GM12878 (cell line): ENCODE results near the gene IQCC. TPM values are rescaled to one million over a fixed set of nuclear protein-coding genes. Genes with fewer than 3 reads are reported as not detected.

Experiments used
- ATAC-seq: fragments of 200-7000 bp; cut with Tn5 transposase; 3 replicates; pipeline ENCODE4 v1.9.1; 2020; ENCODE audit warnings: mild to moderate bottlenecking, moderate library complexity
- BruUV-seq: library from RNA; stranded (reverse); fragments of 400-500 nt; replicated peaks from 2 replicates; lab custom pipeline; 2021; lab: Mats Ljungman, UMichigan
- CTCF ChIA-PET: fragments of 300-600 bp; sonication (Branson Sonifier 250); formaldehyde crosslinking; extraction: SDS; loops from one replicate; lab custom pipeline; 2021; ENCODE audit warnings: inconsistent platforms; lab: Yijun Ruan, JAX
- POLR2A ChIA-PET: fragments of 350-600 bp; formaldehyde crosslinking; extraction: SDS; loops from one replicate; lab custom pipeline; 2021; ENCODE audit warnings: inconsistent platforms; lab: Charles Lee
- RAD21 ChIA-PET: fragments of 300-600 bp; sonication (Branson Sonifier 250); formaldehyde crosslinking; loops from one replicate; lab custom pipeline; 2023; ENCODE audit warnings: antibody characterized with exemption; ENCODE audit not compliant: unreplicated experiment; lab: Charles Lee
- SMC1A ChIA-PET: fragments of 300-600 bp; sonication (Branson Sonifier 250); formaldehyde crosslinking; loops from one replicate; lab custom pipeline; 2023; ENCODE audit not compliant: unreplicated experiment, uncharacterized antibody; lab: Charles Lee
- DNase-seq: peaks from one replicate; pipeline ENCODE4 v3.0.0-alpha.2; 2011; ENCODE audit warnings: low read depth, low spot score
- FAIRE-seq: peaks from 3 replicates; lab custom pipeline; 2011; peaks lifted over from hg19 to GRCh38; lab: Jason Lieb, UNC
- H2AFZ ChIP-seq: 2 replicates; pipeline ENCODE4 v1.6.0; 2011; ENCODE audit warnings: low read depth, low read length, control low read depth; ENCODE audit not compliant: control insufficient read depth
- H3K27ac ChIP-seq: 2 replicates; pipeline ENCODE4 v1.5.1; 2011; ENCODE audit warnings: control low read depth; ENCODE audit not compliant: control insufficient read depth, insufficient read depth
- H3K27me3 ChIP-seq, 2 experiments: replicated peaks in 1 of 2; 2 replicates each; pipeline versions ENCODE4 v1.6.0 to v1.6.1; 2011; ENCODE audit warnings: low read length in 1 of 2; ENCODE audit not compliant: control insufficient read depth in 2 of 2, insufficient read depth in 2 of 2
- H3K36me3 ChIP-seq, 2 experiments: 2 replicates each; pipeline ENCODE4 v1.5.1; 2011; ENCODE audit warnings: low read length in 1 of 2; ENCODE audit not compliant: control insufficient read depth in 2 of 2, insufficient read depth in 2 of 2
- H3K4me1 ChIP-seq: 2 replicates; pipeline ENCODE4 v1.6.1; 2011; ENCODE audit warnings: mild to moderate bottlenecking, low read length, moderate library complexity, mixed read lengths; ENCODE audit not compliant: control insufficient read depth, insufficient read depth
- H3K4me2 ChIP-seq: 2 replicates; pipeline ENCODE4 v1.6.0; 2011; ENCODE audit warnings: control low read depth; ENCODE audit not compliant: control insufficient read depth, insufficient read depth
- H3K4me3 ChIP-seq: fragments of 200-600 bp; sonication (generic); 2 replicates; pipeline ENCODE4 v1.5.1; 2016
- H3K79me2 ChIP-seq: 2 replicates; pipeline ENCODE4 v1.6.0; 2011; ENCODE audit warnings: low read length; ENCODE audit not compliant: control insufficient read depth, insufficient read depth
- H3K9ac ChIP-seq: 2 replicates; pipeline ENCODE4 v1.8.0; 2011; ENCODE audit warnings: low read length, control low read depth, mixed read lengths; ENCODE audit not compliant: control insufficient read depth, insufficient read depth
- H3K9me3 ChIP-seq: replicated peaks from 3 replicates; pipeline ENCODE4 v1.5.1; 2011; ENCODE audit warnings: mild to moderate bottlenecking, low read length; ENCODE audit not compliant: control insufficient read depth, insufficient read depth
- H4K20me1 ChIP-seq: 2 replicates; pipeline ENCODE4 v1.6.0; 2011; ENCODE audit not compliant: control insufficient read depth, insufficient read depth
- LARP7 ChIP-seq: fragments of 450-650 bp; IDR thresholded peaks from 2 replicates; pipeline ENCODE4 v1.6.1; 2017; ENCODE audit warnings: mild to moderate bottlenecking
- MEF2B ChIP-seq: fragments of 450-650 bp; IDR thresholded peaks from 2 replicates; pipeline ENCODE4 v1.6.1; 2018; ENCODE audit warnings: mild to moderate bottlenecking, moderate library complexity; ENCODE audit not compliant: partially characterized antibody, poor library complexity, severe bottlenecking
- POLR2A ChIP-seq: IDR thresholded peaks from 2 replicates; pipeline ENCODE4 v1.6.1; 2011; ENCODE audit warnings: low read depth, mild to moderate bottlenecking, low read length
- POU2F2 ChIP-seq: IDR thresholded peaks from 3 replicates; pipeline ENCODE4 v1.6.1; 2011; ENCODE audit warnings: low read depth, mild to moderate bottlenecking, low read length, borderline replicate concordance
- RBBP5 ChIP-seq: fragments of 200-600 bp; sonication (generic); conservative IDR thresholded peaks from 2 replicates; pipeline ENCODE4 v1.6.1; 2016
- WGBS: methylation state at CpG from one replicate; pipeline ENCODE4 v1.1.6; 2016; ENCODE audit warnings: low lambda C conversion rate; ENCODE audit not compliant: insufficient replicate concordance, insufficient coverage; ENCODE audit errors: missing lambda C conversion rate; 5-methylcytosine and 5-hydroxymethylcytosine counted together
- in situ Hi-C: fragments of 300-500 bp; cut with MboI; formaldehyde crosslinking; loops from 9 replicates; pipeline ENCODE4 v1.14.3; 2018; ENCODE audit warnings: mixed read lengths
- intact Hi-C: fragments of 100-400 bp; cut with micrococcal nuclease; formaldehyde crosslinking; loops from one replicate; pipeline ENCODE4 v1.14.2; 2022; ENCODE audit not compliant: unreplicated experiment
- polyA plus RNA-seq, 11 experiments: library from polyadenylated mRNA; depleted of rRNA in 4 of 11; unstranded in 6 of 11; stranded (reverse) in 5 of 11; fragments of >200 nt; fragmentation: Nextera tagmentation in 4 of 11; fragmentation: Illumina TruSeq in 1 of 11; extraction: Ambion mirVana in 4 of 11; extraction: Trizol in 1 of 11; gene quantifications; 1 replicate in 1 of 11; 2 replicates in 10 of 11; pipeline versions ENCODE4 v1.2.1 to v1.2.3, GENCODE V29; 2011 to 2016; ENCODE audit warnings: inconsistent platforms in 2 of 11, missing spikeins in 2 of 11, low read depth in 1 of 11
- total RNA-seq, 4 experiments: library from RNA; depleted of rRNA in 3 of 4; stranded (reverse); fragments of >200 nt in 3 of 4; fragmentation: Illumina TruSeq in 1 of 4; extraction: Trizol in 1 of 4; gene quantifications; 2 replicates each; pipeline versions ENCODE4 v1.2.1 to v1.2.3, GENCODE V29; 2013 to 2021

Gene IQCC
- total and polyA plus RNA-seq, 10 of the 15 experiments (the other 5 are each of a cell fraction or from before 2014, with no cell fraction given) = 2.1 to 6.8 (median 4.9) TPM

DNA sequence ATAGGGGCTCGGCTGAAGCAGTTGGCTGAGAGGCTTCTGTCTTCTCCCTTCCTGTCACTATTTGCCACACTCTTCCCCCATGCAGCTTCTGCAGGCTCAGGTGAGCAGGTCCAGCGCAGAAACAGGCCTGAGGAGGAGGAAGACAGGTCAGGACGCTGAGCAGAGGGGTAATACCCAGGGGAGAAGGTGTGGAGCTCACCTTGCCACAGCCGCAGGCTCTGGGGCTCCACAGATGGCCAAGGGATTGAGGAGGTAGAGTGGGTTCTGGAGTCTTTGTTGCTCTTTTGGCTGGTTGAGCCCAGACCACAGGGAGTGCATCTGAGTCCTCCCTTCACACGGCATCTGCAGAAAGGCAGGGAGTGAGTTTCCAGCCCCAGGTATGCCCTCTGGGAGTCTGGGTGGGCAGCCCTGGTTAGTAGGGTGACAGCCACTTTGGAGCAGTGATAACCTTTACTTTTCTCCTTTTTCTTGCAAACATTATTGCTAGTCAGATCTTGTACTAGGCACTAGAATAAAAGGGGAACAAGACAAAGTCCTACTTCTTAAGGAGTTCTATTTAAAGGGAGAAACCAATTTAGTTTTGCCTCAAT is 26.5 kb downstream of the IQCC start:
- in situ Hi-C loops (no loop called here), intact Hi-C loops (no loop called here)
- Histone ChIP-seq H3K79me2 (no peaks in the 10 kb centered on the region), H3K27me3 (no peaks in the 10 kb centered on the region), H3K9me3 (no peaks in the 10 kb centered on the region), H3K4me3 (no peak overlapping the region), H3K27ac (no peak overlapping the region), H3K9ac (no peak overlapping the region), H3K4me2 (no peak overlapping the region), H3K4me1 (no peaks in the 10 kb centered on the region), H3K36me3 (peaks cover 15 to 19% of the 10 kb centered on the region in 2 experiments; a peak in 3 of 4 replicates), H2AFZ (no peak overlapping the region), H4K20me1 (no peaks in the 10 kb centered on the region)
- no peak for DNase-seq
- SMC1A ChIA-PET = interaction anchor here (0.8 kb wide), 1 partner anchor 13 kb away, joined by 3 read pairs; no protein-coding TSS in a partner anchor
- BruUV-seq = no TSS peak
- TF ChIP-seq POLR2A = peak; percentile 51
- no peak for TF ChIP-seq RBBP5
- RAD21 ChIA-PET = no interaction called here
- 72% methylated on average over 5 of the region's 5 CpGs for WGBS
- no peak; the same call in 2 of the 3 replicates for ATAC-seq
- POLR2A ChIA-PET = no interaction called here
- CTCF ChIA-PET = interaction anchor here (0.8 to 2.8 kb wide), 4 partner anchors 11 to 101 kb away, joined by 3 to 9 read pairs (median 4); no protein-coding TSS in a partner anchor
- no peak for FAIRE-seq

DNA sequence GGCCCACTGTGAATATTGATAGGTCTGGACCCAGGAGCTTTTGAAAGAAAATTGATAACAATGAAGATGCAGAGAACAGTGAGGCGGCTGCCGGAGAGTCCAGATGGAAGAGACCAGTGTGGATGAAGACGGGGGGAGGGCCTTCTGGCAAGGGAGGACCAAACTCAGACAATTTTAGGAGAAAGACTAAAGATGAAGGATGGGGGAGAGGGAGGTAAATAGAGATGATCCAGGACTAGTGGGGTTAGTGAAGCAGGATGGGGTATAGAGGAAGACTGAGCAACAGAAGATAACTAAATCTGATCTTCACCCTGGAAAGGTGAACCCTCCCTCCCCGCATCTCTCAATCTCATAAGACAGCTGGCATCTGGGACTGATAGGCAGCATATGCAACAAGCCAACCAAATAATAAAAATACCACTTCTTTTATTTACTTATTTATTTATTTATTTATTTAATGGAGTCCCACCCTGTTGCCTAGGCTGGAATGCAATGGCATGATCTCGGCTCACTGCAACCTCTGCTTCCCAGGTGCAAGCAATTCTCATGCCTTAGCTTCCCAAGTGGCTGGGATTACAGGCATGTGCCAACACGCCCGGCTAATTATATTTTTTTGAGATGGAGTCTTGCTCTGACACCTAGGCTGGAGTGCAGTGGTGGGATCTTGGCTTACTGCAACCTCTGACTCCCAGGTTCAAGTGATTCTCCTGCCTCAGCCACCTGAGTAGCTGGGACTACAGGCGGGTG is 27.3 kb downstream of the IQCC start:
- H3K79me2 ChIP-seq = no peaks in the 10 kb centered on the region
- RAD21 ChIA-PET = no interaction called here
- H3K9me3 ChIP-seq = no peaks in the 10 kb centered on the region
- intact Hi-C loops = no loop called here
- H4K20me1 ChIP-seq = no peaks in the 10 kb centered on the region
- CTCF ChIA-PET = interaction anchor here (2.8 kb wide), 1 partner anchor 17 kb away, joined by 9 read pairs; no protein-coding TSS in a partner anchor
- SMC1A ChIA-PET = interaction anchor here (0.8 kb wide), 1 partner anchor 14 kb away, joined by 3 read pairs; no protein-coding TSS in a partner anchor
- H3K27me3 ChIP-seq = no peaks in the 10 kb centered on the region
- no peaks in the 10 kb centered on the region for H3K4me1 ChIP-seq
- H3K27ac ChIP-seq = no peak overlapping the region
- TF ChIP-seq POU2F2 (no peak), MEF2B (no peak), LARP7 (no peak), POLR2A (peak; percentile 7; the same call in 1 of the 2 replicates)
- H3K4me3 ChIP-seq = no peak overlapping the region
- BruUV-seq = no TSS peak
- 98% methylated on average over 8 of the region's 8 CpGs for WGBS
- DNase-seq = no peak
- H2AFZ ChIP-seq = no peak overlapping the region
- FAIRE-seq = no peak
- no peak overlapping the region for H3K9ac ChIP-seq
- H3K4me2 ChIP-seq = no peak overlapping the region
- ATAC-seq = no peak
- peaks cover 11 to 18% of the 10 kb centered on the region in 2 experiments; a peak in 3 of 4 replicates for H3K36me3 ChIP-seq
- in situ Hi-C loops = no loop called here
- POLR2A ChIA-PET = interaction anchor here (0.5 kb wide), 1 partner anchor 22 kb away, joined by 5 read pairs; no protein-coding TSS in a partner anchor
